CD4-positive, alpha-beta T cell (primary cell): Measurements from ENCODE around the gene GALNT14. TPM values are rescaled to one million over a fixed set of nuclear protein-coding genes. Genes with fewer than 3 reads are reported as not detected.

ENCODE experiments used
- ATAC-seq: fragments of 200-7000 bp; cut with Tn5 transposase; one replicate; pipeline ENCODE4 v1.10.0; 2022; ENCODE audit warnings: mild to moderate bottlenecking; ENCODE audit not compliant: poor library complexity
- CTCF ChIA-PET: fragments of 350-600 bp; sonication (Branson Sonifier 250); formaldehyde crosslinking; loops from one replicate; lab custom pipeline; 2021; ENCODE audit warnings: antibody characterized with exemption, inconsistent platforms; lab: Charles Lee
- POLR2A ChIA-PET: fragments of 350-600 bp; sonication (Branson Sonifier 250); formaldehyde crosslinking; loops from one replicate; lab custom pipeline; 2021; ENCODE audit warnings: antibody characterized with exemption, inconsistent platforms; lab: Charles Lee
- DNase-seq, 14 experiments: peaks; one replicate each; pipeline ENCODE4 v3.0.0-alpha.2; 2013 to 2020; ENCODE audit warnings: mixed read lengths in 2 of 14
- H3K27ac ChIP-seq, 2 donors: one replicate each; pipeline versions ENCODE4 v1.5.1 to v1.7.0; 2013; ENCODE audit warnings: low read length in 2 of 2, low read depth in 1 of 2, mild to moderate bottlenecking in 1 of 2
- H3K27me3 ChIP-seq, 2 experiments: 1 replicate in 1 of 2; 2 replicates in 1 of 2; pipeline versions ENCODE4 v1.6.1 to v1.7.0; 2013; ENCODE audit warnings: low read length in 2 of 2, control low read depth in 1 of 2, mild to moderate bottlenecking in 1 of 2, moderate library complexity in 1 of 2; ENCODE audit not compliant: insufficient read depth in 2 of 2, control insufficient read depth in 1 of 2
- H3K36me3 ChIP-seq: one replicate; pipeline ENCODE4 v1.6.1; 2013; ENCODE audit warnings: low read length, control low read depth; ENCODE audit not compliant: insufficient read depth
- H3K4me1 ChIP-seq: one replicate; pipeline ENCODE4 v1.6.1; 2013; ENCODE audit warnings: low read length, control low read depth; ENCODE audit not compliant: insufficient read depth
- H3K4me3 ChIP-seq: one replicate; pipeline ENCODE4 v1.5.1; 2013; ENCODE audit warnings: mild to moderate bottlenecking, low read length, moderate library complexity
- H3K9me3 ChIP-seq, 2 experiments: 1 replicate in 1 of 2; 2 replicates in 1 of 2; pipeline versions ENCODE4 v1.6.1 to v1.7.0; 2013; ENCODE audit warnings: low read length in 2 of 2, mild to moderate bottlenecking in 2 of 2, control low read depth in 1 of 2, moderate library complexity in 1 of 2; ENCODE audit not compliant: control insufficient read depth in 1 of 2, insufficient read depth in 1 of 2
- H3K27ac Mint-ChIP-seq: one replicate; pipeline ENCODE4 v1.8.0; 2020; ENCODE audit warnings: mixed read lengths
- H3K27me3 Mint-ChIP-seq: one replicate; pipeline ENCODE4 v1.8.0; 2021; ENCODE audit warnings: mixed read lengths
- H3K36me3 Mint-ChIP-seq: one replicate; pipeline ENCODE4 v1.8.0; 2021; ENCODE audit warnings: low read depth, mixed read lengths
- H3K4me1 Mint-ChIP-seq: one replicate; pipeline ENCODE4 v1.8.0; 2021; ENCODE audit warnings: low read depth, mixed read lengths
- H3K4me3 Mint-ChIP-seq: one replicate; pipeline ENCODE4 v1.8.0; 2020; ENCODE audit warnings: mild to moderate bottlenecking, mixed read lengths
- H3K9me3 Mint-ChIP-seq: one replicate; pipeline ENCODE4 v1.8.0; 2020; ENCODE audit warnings: mixed read lengths
- CTCF ChIP-seq: fragments of 200-600 bp; IDR thresholded peaks from one replicate; pipeline ENCODE4 v1.8.0; 2022; ENCODE audit warnings: antibody characterized with exemption, mild to moderate bottlenecking
- intact Hi-C, 2 experiments: fragments of 100-400 bp; cut with DNase I in 1 of 2; cut with micrococcal nuclease in 1 of 2; formaldehyde crosslinking; loops; one replicate each; pipeline versions ENCODE4 v1.15.1 to v1.9.0; 2023 to 2025; cut with DNase I, micrococcal nuclease
- total RNA-seq, 174 experiments: library from RNA in 2 of 174; stranded (reverse) in 2 of 174; gene quantifications; one replicate each; pipeline ENCODE4 v1.2.3 and lab custom pipeline; 2021 to 2026

The GALNT14 gene
- total RNA-seq, 2 experiments from 2014 or later, result not detected

- TF ChIP-seq CTCF, result no peak
- no peak overlapping the region for H3K4me3 Mint-ChIP-seq
- no peaks in the 10 kb centered on the region for H3K4me1 Mint-ChIP-seq
- no peaks in the 10 kb centered on the region for H3K4me1 ChIP-seq
- H3K4me3 ChIP-seq, result no peak overlapping the region
- ChIA-PET CTCF (no interaction called here), POLR2A (no interaction called here)
- H3K36me3 Mint-ChIP-seq, result no peaks in the 10 kb centered on the region
- no peaks in the 10 kb centered on the region for H3K9me3 Mint-ChIP-seq
- intact Hi-C loops, result no loop called here
- no peaks in the 10 kb centered on the region for H3K36me3 ChIP-seq
- no peaks in the 10 kb centered on the region for H3K9me3 ChIP-seq
- H3K27me3 ChIP-seq, result peaks cover 0 to 1% of the 10 kb centered on the region in 2 experiments
- no peak for ATAC-seq
- H3K27ac Mint-ChIP-seq, result no peak overlapping the region
- DNase-seq, result no peak
- H3K27ac ChIP-seq, result no peak overlapping the region
- H3K27me3 Mint-ChIP-seq, result peaks cover 7% of the 10 kb centered on the region
Measured at GRCh38 chr2:31148514-31148913, 10.3 kb upstream of the GALNT14 start.

GRCh38 chr2:31147645-31148044, 9.4 kb upstream of the GALNT14 start:
- ChIA-PET CTCF (no interaction called here), POLR2A (no interaction called here)
- Histone ChIP-seq H3K4me3 (no peak overlapping the region), H3K27ac (no peak overlapping the region), H3K36me3 (no peaks in the 10 kb centered on the region), H3K27me3 (peaks cover 0 to 7% of the 10 kb centered on the region in 2 experiments), H3K4me1 (no peaks in the 10 kb centered on the region), H3K9me3 (no peaks in the 10 kb centered on the region)
- no peak overlapping the region for H3K4me3 Mint-ChIP-seq
- no peak for ATAC-seq
- no peak overlapping the region for H3K27ac Mint-ChIP-seq
- no peak for DNase-seq
- H3K36me3 Mint-ChIP-seq, result no peaks in the 10 kb centered on the region
- intact Hi-C loops, result no loop called here
- peaks cover 7% of the 10 kb centered on the region for H3K27me3 Mint-ChIP-seq
- H3K9me3 Mint-ChIP-seq, result no peaks in the 10 kb centered on the region
- H3K4me1 Mint-ChIP-seq, result no peaks in the 10 kb centered on the region
- TF ChIP-seq CTCF, result no peak

- Histone ChIP-seq H3K27me3 (peaks cover 22 to 28% of the 10 kb centered on the region in 2 experiments), H3K4me3 (no peak overlapping the region), H3K9me3 (no peaks in the 10 kb centered on the region), H3K27ac (no peak overlapping the region), H3K4me1 (peaks cover 9% of the 10 kb centered on the region), H3K36me3 (no peaks in the 10 kb centered on the region)
- ChIA-PET CTCF (no interaction called here), POLR2A (no interaction called here)
- intact Hi-C loops, result no loop called here
- no peak for TF ChIP-seq CTCF
- Mint-ChIP-seq H3K36me3 (no peaks in the 10 kb centered on the region), H3K9me3 (no peaks in the 10 kb centered on the region), H3K4me1 (peaks cover 1% of the 10 kb centered on the region), H3K4me3 (no peak overlapping the region), H3K27ac (no peak overlapping the region), H3K27me3 (peaks cover 25% of the 10 kb centered on the region)
- ATAC-seq (no peak), DNase-seq (no peak)
Measured at GRCh38 chr2:31142110-31142509, 3.9 kb upstream of the GALNT14 start.
